Peyer's patch (tissue), 4 donors: ENCODE data around the gene B9D1. TPM values are rescaled to one million over a fixed set of nuclear protein-coding genes. Genes with fewer than 3 reads are reported as not detected.

Experiments used
- DNase-seq, 3 donors: peaks; one replicate each; pipeline ENCODE4 v3.0.0-alpha.2; 2017 to 2019
- H3K27ac ChIP-seq, 4 donors: fragments of 200-600 bp; sonication (generic); one replicate each; pipeline ENCODE4 v1.5.1; 2016 to 2019
- H3K27me3 ChIP-seq, 2 donors: fragments of 200-600 bp; sonication (generic); one replicate each; pipeline ENCODE4 v1.5.1; 2019
- H3K36me3 ChIP-seq, 3 donors: fragments of 200-600 bp; sonication (generic); one replicate each; pipeline ENCODE4 v1.5.1; 2016 to 2019
- H3K4me1 ChIP-seq, 4 donors: fragments of 200-600 bp; sonication (generic); one replicate each; pipeline ENCODE4 v1.5.1; 2016 to 2019
- H3K4me3 ChIP-seq, 4 donors: fragments of 200-600 bp; sonication (generic); 1 replicate in 3 of 4; 2 replicates in 1 of 4; pipeline ENCODE4 v1.5.1; 2016 to 2019; ENCODE audit warnings: mild to moderate bottlenecking in 1 of 4
- H3K9me3 ChIP-seq, 4 donors: fragments of 200-600 bp; sonication (generic); one replicate each; pipeline ENCODE4 v1.5.1; 2016 to 2019; ENCODE audit warnings: mild to moderate bottlenecking in 1 of 4
- CTCF ChIP-seq, 6 experiments: fragments of 450-650 bp in 4 of 6; fragments of 200-600 bp in 2 of 6; sonication (generic) in 1 of 6; IDR thresholded peaks; one replicate each; pipeline ENCODE4 v1.5.1; 2017 to 2019; ENCODE audit warnings: antibody characterized with exemption in 6 of 6, mild to moderate bottlenecking in 3 of 6, moderate library complexity in 1 of 6
- POLR2A ChIP-seq, 2 donors: fragments of 450-650 bp; IDR thresholded peaks; one replicate each; pipeline ENCODE4 v1.5.1; 2017; ENCODE audit warnings: antibody characterized with exemption in 2 of 2, mild to moderate bottlenecking in 2 of 2, moderate library complexity in 2 of 2
- total RNA-seq, 4 donors: library from RNA; depleted of rRNA; stranded (reverse); fragments of >200 nt; gene quantifications; one replicate each; pipeline ENCODE4 v1.1.0, GENCODE V29; 2016

The B9D1 gene
- total RNA-seq, 4 donors from 2014 or later = 4.5 to 15.7 (median 5.6) TPM; not detected in 1

GRCh38 chr17:19304751-19305150 lies 57.8 kb downstream of the B9D1 start:
- no peak for DNase-seq
- Histone ChIP-seq H3K27ac (peak overlapping the region in 3 of 4 donors; percentile 14 to 26 (median 17)), H3K9me3 (no peaks in the 10 kb centered on the region), H3K4me3 (no peak overlapping the region), H3K27me3 (no peaks in the 10 kb centered on the region), H3K4me1 (peaks cover 8 to 44% (median 32%) of the 10 kb centered on the region in 4 donors), H3K36me3 (no peaks in the 10 kb centered on the region)
- no peak for TF ChIP-seq POLR2A (IDR thresholded peaks at IDR 0.05)
- no peak for TF ChIP-seq CTCF (IDR thresholded peaks at IDR 0.05)

- Histone ChIP-seq H3K27ac (peak overlapping the region in 3 of 4 donors; percentile 14 to 26 (median 17)), H3K9me3 (no peaks in the 10 kb centered on the region), H3K4me1 (peaks cover 8 to 44% (median 32%) of the 10 kb centered on the region in 4 donors), H3K27me3 (no peaks in the 10 kb centered on the region), H3K4me3 (no peak overlapping the region), H3K36me3 (no peaks in the 10 kb centered on the region)
- DNase-seq = peak in 2 of 3 donors; percentile 50 to 81
- TF ChIP-seq CTCF (IDR thresholded peaks at IDR 0.05) (no peak), POLR2A (IDR thresholded peaks at IDR 0.05) (no peak)
Measured at GRCh38 chr17:19304209-19304608, 58.3 kb downstream of the B9D1 start.

DNA sequence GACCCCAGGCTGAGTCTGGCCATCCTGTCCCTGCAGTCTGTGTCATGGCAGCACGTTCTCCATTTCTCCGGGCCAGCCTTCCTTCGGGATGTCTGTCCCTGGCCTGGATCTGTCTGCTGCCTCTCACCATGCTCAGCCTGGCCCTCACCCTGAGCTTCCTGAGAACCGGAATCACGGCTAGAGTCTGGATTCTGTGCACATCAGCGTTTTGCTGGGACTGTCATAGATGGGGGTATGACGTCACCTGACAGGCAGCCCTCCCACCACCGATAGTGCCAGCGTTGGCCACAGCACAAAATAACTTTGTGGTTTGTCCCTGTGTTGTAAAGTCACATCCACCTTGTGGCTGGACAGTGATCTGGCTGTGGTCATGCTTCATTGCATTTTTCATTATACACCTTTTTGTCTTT lies 59.2 kb downstream of the B9D1 start:
- Histone ChIP-seq H3K4me1 (peaks cover 8 to 44% (median 32%) of the 10 kb centered on the region in 4 donors), H3K9me3 (no peaks in the 10 kb centered on the region), H3K27ac (peak overlapping the region in 1 of 4 donors; percentile 19), H3K36me3 (no peaks in the 10 kb centered on the region), H3K27me3 (no peaks in the 10 kb centered on the region), H3K4me3 (no peak overlapping the region)
- DNase-seq = no peak
- TF ChIP-seq POLR2A (IDR thresholded peaks at IDR 0.05) = no peak
- no peak for TF ChIP-seq CTCF (IDR thresholded peaks at IDR 0.05)

- Histone ChIP-seq H3K9me3 (no peaks in the 10 kb centered on the region), H3K36me3 (no peaks in the 10 kb centered on the region), H3K27ac (peak overlapping the region in 1 of 4 donors; percentile 19), H3K4me1 (peaks cover 8 to 44% (median 30%) of the 10 kb centered on the region in 4 donors), H3K27me3 (no peaks in the 10 kb centered on the region), H3K4me3 (no peak overlapping the region)
- DNase-seq = peak in 1 of 3 donors; percentile 18
- TF ChIP-seq POLR2A (IDR thresholded peaks at IDR 0.05) = no peak
- no peak for TF ChIP-seq CTCF (IDR thresholded peaks at IDR 0.05)
Measured at GRCh38 chr17:19302791-19303331, 59.7 kb downstream of the B9D1 start.

DNA sequence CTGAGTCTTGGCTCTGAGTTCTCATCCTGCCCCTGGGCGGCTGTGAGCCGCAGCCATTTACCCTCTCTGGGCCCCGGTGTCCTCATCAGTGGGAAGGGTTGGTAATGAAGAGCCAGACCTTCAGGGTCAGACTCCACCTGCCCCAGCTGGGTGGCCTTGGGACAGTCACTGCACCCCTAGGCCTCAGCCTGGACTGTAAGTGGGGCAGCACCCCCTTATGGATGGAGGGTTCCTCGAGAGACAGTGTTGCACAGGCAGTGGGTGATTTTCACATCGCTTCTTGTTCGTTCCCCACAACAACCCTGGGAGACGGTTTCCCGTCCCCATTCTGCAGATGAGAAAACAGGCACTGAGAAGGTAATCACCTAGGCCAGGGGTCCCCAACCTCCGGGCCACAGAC lies 60.5 kb downstream of the B9D1 start:
- Histone ChIP-seq H3K4me3 (no peak overlapping the region), H3K9me3 (no peaks in the 10 kb centered on the region), H3K36me3 (no peaks in the 10 kb centered on the region), H3K4me1 (peaks cover 8 to 44% (median 30%) of the 10 kb centered on the region in 4 donors), H3K27me3 (no peaks in the 10 kb centered on the region), H3K27ac (no peak overlapping the region)
- no peak for TF ChIP-seq CTCF (IDR thresholded peaks at IDR 0.05)
- no peak for TF ChIP-seq POLR2A (IDR thresholded peaks at IDR 0.05)
- DNase-seq = no peak
